ENCODE data around the gene ALDH3B1. TPM values are rescaled to one million over a fixed set of nuclear protein-coding genes. Genes with fewer than 3 reads are reported as not detected.

ALDH3B1 gene
- polyA plus RNA-seq, 1 donor (not counting 4 experiments of a cell fraction or from before 2014, with no cell fraction given): 0.16 TPM

GRCh38 chr11:68049509-68050370 is 39.6 kb downstream of the ALDH3B1 start:
- Histone ChIP-seq H2AFZ (ENCODE audit: control insufficient read depth, low read length) (no peak overlapping the region), H3K36me3 (ENCODE audit: control insufficient read depth in 2 of 2, extremely low read depth in 1 of 2, insufficient read depth in 2 of 2, low read length in 2 of 2) (peaks cover 4 to 14% of the 10 kb centered on the region in 2 experiments), H3K9me1 (ENCODE audit: control insufficient read depth, extremely low read depth, insufficient read depth, low read length) (no peaks in the 10 kb centered on the region), H4K20me1 (ENCODE audit: control insufficient read depth, extremely low read depth, insufficient read depth, low read length) (no peaks in the 10 kb centered on the region), H3K27ac (ENCODE audit: control insufficient read depth, insufficient read depth, low read length) (no peak overlapping the region), H3K4me1 (ENCODE audit: control insufficient read depth, extremely low read depth, insufficient read depth, low read length) (peaks cover 4% of the 10 kb centered on the region), H3K9ac (ENCODE audit: control insufficient read depth, extremely low read depth, insufficient read depth, low read length) (no peak overlapping the region), H3K9me3 (ENCODE audit: control insufficient read depth, low read depth, low read length) (no peaks in the 10 kb centered on the region), H3K27me3 (ENCODE audit: control insufficient read depth, extremely low read depth, insufficient read depth, low read length) (no peaks in the 10 kb centered on the region), H3K4me2 (ENCODE audit: control insufficient read depth, extremely low read depth, insufficient read depth, low read depth, low read length) (no peak overlapping the region), H3K79me2 (ENCODE audit: control insufficient read depth, insufficient read depth, low read length) (no peaks in the 10 kb centered on the region), H3K4me3 (ENCODE audit: control insufficient read depth in 2 of 3, extremely low read depth in 1 of 3, insufficient read depth in 2 of 3, low read depth in 1 of 3, low read length in 3 of 3) (no peak overlapping the region)
- dilution Hi-C loops (cut with MboI; ENCODE audit: extremely low pct_ligation_motif_present, low sequenced_read_pairs): no loop called here
- FAIRE-seq (no peak), DNase-seq (ENCODE audit: low read depth, low spot score) (no peak)
- no peak for TF ChIP-seq EZH2 (IDR thresholded peaks at IDR 0.05; ENCODE audit: low read length)
- TF ChIP-seq CTCF (optimal IDR thresholded peaks at IDR 0.05 in 1 of 3, IDR thresholded peaks at IDR 0.05 in 1 of 3, conservative IDR thresholded peaks at IDR 0.05 in 1 of 3; ENCODE audit: extremely low read depth in 1 of 3, insufficient read depth in 2 of 3, low read length in 3 of 3): no peak

DNA sequence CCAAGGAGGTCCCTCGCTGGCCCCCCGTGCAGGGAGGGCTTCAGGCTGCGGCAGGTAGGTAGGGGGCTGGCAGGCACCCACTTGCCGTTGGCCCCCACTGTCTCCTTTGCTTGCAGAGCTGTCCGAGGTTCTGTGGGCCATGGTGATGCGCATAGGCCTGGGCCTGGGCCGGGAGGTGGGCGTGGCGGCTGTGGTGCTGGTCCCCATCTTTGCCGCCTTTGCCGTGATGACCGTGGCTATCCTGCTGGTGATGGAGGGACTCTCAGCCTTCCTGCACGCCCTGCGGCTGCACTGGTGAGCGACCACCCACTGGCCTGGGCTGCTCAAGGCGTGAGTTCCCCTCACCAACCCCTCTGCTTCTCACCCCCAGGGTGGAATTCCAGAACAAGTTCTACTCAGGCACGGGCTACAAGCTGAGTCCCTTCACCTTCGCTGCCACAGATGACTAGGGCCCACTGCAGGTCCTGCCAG is 40.3 kb downstream of the ALDH3B1 start:
- peaks cover 4 to 14% of the 10 kb centered on the region in 2 experiments for H3K36me3 ChIP-seq (ENCODE audit: control insufficient read depth in 2 of 2, extremely low read depth in 1 of 2, insufficient read depth in 2 of 2, low read length in 2 of 2)
- dilution Hi-C loops (cut with MboI; ENCODE audit: extremely low pct_ligation_motif_present, low sequenced_read_pairs): no loop called here
- DNase-seq (ENCODE audit: low read depth, low spot score) (no peak), FAIRE-seq (no peak)
- no peaks in the 10 kb centered on the region for H3K79me2 ChIP-seq (ENCODE audit: control insufficient read depth, insufficient read depth, low read length)
- no peaks in the 10 kb centered on the region for H3K9me3 ChIP-seq (ENCODE audit: control insufficient read depth, low read depth, low read length)
- no peak overlapping the region for H3K9ac ChIP-seq (ENCODE audit: control insufficient read depth, extremely low read depth, insufficient read depth, low read length)
- H3K4me1 ChIP-seq (ENCODE audit: control insufficient read depth, extremely low read depth, insufficient read depth, low read length): peaks cover 4% of the 10 kb centered on the region
- no peak overlapping the region for H3K4me3 ChIP-seq (ENCODE audit: control insufficient read depth in 2 of 3, extremely low read depth in 1 of 3, insufficient read depth in 2 of 3, low read depth in 1 of 3, low read length in 3 of 3)
- H3K27ac ChIP-seq (ENCODE audit: control insufficient read depth, insufficient read depth, low read length): no peak overlapping the region
- no peaks in the 10 kb centered on the region for H3K27me3 ChIP-seq (ENCODE audit: control insufficient read depth, extremely low read depth, insufficient read depth, low read length)
- H2AFZ ChIP-seq (ENCODE audit: control insufficient read depth, low read length): no peak overlapping the region
- no peaks in the 10 kb centered on the region for H4K20me1 ChIP-seq (ENCODE audit: control insufficient read depth, extremely low read depth, insufficient read depth, low read length)
- no peaks in the 10 kb centered on the region for H3K9me1 ChIP-seq (ENCODE audit: control insufficient read depth, extremely low read depth, insufficient read depth, low read length)
- TF ChIP-seq EZH2 (IDR thresholded peaks at IDR 0.05; ENCODE audit: low read length) (no peak), CTCF (optimal IDR thresholded peaks at IDR 0.05 in 1 of 3, IDR thresholded peaks at IDR 0.05 in 1 of 3, conservative IDR thresholded peaks at IDR 0.05 in 1 of 3; ENCODE audit: extremely low read depth in 1 of 3, insufficient read depth in 2 of 3, low read length in 3 of 3) (no peak)
- no peak overlapping the region for H3K4me2 ChIP-seq (ENCODE audit: control insufficient read depth, extremely low read depth, insufficient read depth, low read depth, low read length)
